ENCODE results near the gene DXO.
"Not testable (repeated sequence)": the region's sequence is repeated elsewhere in the genome, so short reads cannot be mapped to it uniquely, and the experiment has no call there.

DXO gene

DNA sequence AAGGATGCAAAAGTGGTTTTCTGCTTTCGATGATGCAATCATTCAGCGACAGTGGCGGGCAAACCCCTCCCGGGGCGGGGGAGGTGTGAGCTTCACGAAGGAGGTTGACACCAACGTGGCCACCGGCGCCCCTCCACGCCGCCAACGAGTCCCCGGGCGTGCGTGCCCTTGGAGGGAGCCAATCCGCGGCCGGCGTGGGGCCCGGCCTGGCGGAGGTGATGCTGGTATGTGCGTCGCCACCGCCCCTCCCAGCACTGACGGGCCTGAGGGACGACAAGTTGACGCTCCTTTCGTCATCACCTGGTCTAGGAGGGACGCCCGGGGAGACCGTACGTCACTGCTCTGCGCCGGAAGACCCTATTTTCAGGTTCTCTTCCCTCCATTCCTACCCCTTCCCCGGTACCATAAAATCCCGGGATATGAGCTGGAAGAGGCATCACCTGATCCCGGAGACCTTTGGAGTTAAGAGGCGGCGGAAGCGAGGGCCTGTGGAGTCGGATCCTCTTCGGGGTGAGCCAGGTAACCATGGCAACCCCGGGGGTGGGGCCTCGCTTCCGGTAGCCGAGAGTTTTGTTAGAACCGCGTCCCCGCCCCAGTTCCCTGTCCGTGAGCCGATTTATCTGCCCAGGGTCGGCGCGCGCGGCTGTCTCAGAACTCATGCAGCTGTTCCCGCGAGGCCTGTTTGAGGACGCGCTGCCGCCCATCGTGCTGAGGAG lies at the start of gene DXO:
TSS of gene DXO (minus strand) at position 146 of the 716 bp plus-strand sequence. CDS start 463 bp downstream, outside the sequence.
- peak; percentile 93 for DNase-seq

DNA sequence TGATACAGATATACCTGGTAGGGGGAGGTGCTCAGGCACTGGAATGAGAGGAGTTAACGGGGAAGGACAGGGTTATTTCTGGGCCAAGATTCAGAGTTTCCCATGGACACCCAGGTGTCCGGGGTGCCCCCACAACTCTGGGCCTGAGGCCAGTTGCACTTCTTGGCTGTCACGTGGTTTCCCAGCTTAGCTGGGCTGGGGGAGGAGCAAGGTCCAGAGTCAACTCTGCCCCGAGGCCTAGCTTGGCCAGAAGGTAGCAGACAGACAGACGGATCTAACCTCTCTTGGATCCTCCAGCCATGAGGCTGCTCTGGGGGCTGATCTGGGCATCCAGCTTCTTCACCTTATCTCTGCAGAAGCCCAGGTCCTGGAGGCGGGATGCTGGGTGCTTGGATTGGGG lies 42.6 kb upstream of the DXO start, which contains the start of gene C4B:
TSS of gene C4B (plus strand) at position 249 of the 400 bp plus-strand sequence. CDS start at position 300, 51 bp downstream.
- DNase-seq, result not testable (repeated sequence)

DNA sequence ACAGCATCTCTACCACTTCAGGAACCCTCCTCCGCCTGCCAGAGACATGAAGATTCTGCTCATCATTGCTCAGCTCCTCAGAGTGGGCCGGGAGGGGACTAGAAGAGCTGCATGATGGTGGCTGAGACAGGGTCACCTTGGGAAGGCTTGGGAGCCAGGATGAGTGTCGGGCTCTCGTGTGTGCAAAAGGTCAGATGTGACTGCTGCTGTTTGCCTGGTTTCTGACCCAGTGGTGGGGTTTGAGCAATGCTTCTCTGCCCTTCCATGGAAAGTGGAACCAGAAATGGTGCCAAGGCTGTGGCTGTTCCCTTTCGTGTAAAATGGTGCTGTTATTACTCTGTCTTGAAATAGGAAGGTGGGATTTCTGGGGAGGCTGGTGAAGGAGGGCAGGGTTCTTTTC lies 41.8 kb upstream of the DXO start:
- not testable (repeated sequence) for DNase-seq

DNA sequence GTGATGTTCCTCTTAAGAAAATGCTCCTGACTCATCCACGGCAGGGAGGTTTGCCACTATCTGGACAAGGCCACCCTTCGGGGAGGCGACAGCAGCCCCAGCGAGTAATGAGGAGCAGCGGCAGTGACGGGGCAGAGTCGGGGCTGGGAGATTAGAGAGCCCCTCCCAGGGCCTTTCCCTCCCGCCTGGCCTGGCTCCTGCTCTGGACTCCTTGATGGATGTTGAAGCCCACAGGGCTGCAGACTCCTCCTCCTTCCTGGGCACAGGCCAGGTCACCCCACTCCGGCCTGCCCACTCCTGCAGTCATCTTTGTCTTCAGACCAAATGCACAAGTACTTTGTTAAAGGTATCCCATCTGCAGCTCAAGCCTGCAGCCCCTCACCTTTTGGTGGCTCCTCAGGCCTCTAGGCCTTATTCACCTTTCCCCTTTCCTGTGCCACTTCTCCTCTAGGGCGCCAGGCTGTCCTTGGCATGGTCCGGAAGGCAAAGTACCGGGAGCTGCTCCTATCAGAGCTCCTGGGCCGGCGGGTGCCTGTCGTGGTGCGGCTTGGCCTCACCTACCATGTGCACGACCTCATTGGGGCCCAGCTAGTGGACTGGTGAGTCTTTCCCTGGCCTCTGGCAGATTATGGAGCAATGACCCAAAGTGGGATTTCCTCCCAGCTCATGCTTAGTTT lies 41.1 kb upstream of the DXO start:
- DNase-seq, result not testable (repeated sequence)

DNA sequence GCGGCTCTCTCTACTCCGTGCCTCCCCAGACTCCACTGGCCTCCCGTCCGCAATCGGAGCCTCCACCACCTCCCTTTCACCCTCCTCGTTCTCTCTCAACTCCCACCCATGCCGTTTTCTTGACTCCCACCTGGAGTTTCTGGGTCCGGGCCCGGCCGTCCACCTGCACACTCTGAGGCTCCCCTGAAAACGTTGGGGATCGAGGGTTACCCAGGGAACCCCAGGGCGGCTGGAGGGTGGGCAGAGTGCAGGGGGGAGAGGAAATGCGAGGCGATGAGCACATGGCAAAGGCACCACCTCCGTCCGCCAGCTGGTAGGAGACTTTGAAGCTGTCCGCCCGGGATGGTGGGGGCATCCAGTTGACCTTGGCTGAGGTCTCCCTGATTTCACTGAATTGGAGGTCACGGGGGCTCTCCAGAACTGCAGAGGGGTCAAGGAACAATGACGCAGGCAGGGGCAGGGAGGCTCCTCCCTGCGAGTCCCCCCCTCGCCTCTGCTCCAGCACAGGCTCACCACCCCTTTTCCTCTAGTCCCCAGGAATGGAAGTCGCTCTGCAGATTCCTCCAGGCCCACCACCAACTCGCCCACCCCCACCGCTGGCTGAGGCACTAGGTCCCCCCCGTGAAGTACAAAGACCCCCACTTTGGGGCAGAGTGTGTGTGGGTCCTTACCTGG lies 39.1 kb upstream of the DXO start:
- not testable (repeated sequence) for DNase-seq

DNA sequence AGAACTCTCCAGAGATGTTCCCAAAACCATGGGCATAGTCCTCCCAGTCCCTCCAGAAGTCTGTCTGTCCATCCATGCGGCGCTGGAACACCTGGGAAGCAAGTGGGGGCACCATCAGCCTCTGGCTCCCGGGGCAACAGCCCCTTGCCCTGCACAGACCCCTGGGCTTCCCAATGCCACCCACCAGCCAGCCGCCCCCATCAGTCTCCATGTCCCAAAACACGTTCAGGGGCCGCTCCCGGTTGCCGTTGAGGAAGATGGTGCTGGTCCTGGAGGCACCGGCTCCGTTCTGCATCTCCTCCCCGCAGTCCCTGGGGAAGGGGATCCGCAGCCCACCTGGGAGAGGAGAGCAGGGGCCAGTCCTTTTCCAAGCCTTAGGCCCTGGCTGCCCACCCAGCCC lies 37.6 kb upstream of the DXO start:
- not testable (repeated sequence) for DNase-seq

DNA sequence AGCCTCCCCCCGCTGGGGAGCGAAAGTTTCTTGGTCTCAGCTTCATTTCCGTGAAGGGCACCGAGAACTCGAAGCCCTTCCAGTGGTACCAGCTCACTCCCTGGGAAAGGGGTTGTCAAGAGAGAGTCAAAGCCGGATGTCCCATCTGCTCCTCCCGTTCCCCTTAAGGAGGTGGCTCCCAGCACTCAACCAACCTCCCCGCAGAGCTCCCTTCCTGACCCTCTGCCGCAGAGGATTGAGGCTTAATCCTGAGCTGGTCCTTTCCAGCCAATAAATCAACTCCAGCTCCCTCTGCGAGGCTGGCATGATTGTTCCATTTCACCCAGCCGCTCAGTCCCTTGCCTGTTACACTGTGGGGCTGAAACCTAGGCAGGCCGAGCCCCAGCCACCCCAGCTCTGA lies 36.7 kb upstream of the DXO start:
- DNase-seq, result not testable (repeated sequence)

DNA sequence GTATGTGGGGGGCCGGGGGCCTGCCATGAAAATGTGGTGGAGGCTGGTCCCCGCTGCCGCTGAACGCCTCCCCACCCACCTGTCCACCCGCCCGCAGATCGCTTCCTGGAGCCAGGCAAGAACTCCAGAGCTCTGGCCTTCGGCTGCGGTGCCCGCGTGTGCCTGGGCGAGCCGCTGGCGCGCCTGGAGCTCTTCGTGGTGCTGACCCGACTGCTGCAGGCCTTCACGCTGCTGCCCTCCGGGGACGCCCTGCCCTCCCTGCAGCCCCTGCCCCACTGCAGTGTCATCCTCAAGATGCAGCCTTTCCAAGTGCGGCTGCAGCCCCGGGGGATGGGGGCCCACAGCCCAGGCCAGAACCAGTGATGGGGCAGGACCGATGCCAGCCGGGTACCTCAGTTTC lies 36.1 kb upstream of the DXO start:
- DNase-seq, result not testable (repeated sequence)

DNA sequence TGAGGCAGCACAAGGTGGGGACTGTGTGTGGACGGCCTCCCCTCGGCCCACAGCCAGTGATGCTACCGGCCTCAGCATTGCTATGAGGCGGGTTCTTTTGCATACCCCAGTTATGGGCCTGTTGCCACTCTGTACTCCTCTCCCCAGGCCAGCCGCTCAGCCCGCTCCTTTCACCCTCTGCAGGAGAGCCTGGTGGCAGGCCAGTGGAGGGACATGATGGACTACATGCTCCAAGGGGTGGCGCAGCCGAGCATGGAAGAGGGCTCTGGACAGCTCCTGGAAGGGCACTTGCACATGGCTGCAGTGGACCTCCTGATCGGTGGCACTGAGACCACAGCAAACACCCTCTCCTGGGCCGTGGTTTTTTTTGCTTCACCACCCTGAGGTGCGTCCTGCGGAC lies 35.1 kb upstream of the DXO start:
- not testable (repeated sequence) for DNase-seq

DNA sequence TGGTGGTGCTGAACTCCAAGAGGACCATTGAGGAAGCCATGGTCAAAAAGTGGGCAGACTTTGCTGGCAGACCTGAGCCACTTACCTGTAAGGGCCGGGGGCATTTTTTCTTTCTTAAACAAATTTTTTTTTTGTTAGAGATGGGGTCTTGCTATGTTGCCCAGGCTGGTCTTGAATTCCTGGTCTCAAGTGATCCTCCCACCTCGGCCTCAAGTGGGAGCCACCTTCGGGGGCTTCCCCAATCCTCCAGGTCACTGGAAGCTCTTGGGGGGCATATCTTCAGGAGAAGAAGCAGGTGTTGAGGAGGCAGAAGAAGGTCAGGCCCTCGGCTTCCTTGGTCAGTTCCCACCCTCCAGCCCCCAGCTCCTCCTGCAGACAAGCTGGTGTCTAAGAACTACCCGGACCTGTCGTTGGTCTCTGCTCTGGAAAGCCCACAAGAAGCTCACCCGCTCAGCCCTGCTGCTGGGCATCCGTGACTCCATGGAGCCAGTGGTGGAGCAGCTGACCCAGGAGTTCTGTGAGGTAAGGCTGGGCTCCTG lies 34.1 kb upstream of the DXO start:
- DNase-seq, result not testable (repeated sequence)

DNA sequence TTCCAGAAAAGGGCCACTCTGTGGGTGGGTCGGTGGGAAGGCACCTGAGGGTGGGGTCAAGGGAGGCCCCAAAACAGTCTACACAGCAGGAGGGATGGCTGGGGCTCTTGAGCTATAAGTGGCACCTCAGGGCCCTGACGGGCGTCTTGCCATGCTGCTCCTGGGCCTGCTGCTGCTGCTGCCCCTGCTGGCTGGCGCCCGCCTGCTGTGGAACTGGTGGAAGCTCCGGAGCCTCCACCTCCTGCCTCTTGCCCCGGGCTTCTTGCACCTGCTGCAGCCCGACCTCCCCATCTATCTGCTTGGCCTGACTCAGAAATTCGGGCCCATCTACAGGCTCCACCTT lies 33.6 kb upstream of the DXO start:
- not testable (repeated sequence) for DNase-seq

DNA sequence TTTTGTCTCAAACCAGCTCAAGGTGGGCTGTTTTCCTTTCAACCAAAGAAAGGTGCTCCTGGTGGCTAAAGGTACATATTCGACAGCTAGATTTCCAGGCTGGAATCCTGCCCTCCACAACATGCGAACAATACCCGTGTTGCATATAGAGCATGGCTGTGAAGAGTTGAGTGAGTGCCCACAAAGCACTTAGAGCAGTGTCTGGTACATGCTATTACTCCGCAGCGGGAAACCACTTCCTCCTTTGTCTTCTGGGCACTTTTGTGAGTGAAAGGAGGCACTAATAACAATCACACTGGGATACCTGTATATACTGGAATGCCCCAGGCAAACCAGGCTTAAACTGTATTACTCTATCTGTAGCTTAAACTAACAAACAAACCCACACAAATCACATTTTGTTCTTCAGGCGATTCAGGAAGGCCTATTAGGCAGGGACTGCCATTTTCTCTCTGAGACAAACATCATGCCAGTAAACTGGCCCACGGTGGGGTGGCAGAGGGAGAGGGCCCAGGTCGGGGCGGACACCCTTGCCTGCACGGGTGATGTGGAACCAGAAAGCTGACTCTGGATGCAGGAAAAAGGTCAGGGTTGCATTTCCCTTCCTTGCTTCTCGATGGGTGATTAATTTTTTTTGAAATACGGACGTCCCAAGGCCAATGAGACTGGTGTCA lies 33.1 kb upstream of the DXO start:
- DNase-seq, result not testable (repeated sequence)

DNA sequence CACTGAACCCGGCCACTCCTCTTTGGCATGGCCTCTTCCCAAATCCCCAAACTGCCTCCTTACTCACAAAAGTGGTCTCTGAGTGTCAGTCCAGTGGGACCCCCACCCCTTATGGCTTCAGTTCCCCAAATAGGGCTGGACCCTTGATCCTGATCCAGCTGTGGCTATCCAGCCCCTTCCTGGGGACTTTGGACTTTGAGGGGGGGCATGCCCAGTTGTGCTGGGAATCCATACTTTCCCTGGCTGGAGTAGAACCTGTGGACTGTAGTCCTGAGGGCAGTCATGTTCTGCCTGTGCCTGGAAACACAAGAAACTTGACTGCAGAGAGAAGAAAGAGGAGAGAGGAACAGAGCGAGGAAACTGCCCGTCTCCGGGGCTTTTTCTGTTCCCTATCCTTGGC lies 32.5 kb upstream of the DXO start:
- not testable (repeated sequence) for DNase-seq

DNA sequence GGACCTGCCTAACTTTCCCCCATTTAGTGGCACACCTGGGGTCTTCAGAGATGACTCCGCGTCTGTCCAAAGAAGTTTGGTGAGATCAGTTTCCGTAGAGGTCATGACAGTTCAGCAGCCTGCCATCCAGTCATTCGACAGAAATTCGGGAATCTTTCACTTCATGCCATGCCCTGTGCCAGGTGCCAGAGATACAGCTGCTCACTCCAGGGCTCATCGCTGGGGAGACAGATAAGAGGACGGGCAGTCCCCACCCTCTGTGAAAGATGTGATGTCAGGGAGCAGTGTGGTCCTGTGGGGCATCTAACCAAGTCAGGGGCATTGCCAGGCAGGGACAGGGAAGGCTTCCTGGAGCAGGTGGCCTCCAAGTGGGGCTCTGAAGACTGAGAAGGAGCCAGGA lies 31.4 kb upstream of the DXO start:
- not testable (repeated sequence) for DNase-seq

DNA sequence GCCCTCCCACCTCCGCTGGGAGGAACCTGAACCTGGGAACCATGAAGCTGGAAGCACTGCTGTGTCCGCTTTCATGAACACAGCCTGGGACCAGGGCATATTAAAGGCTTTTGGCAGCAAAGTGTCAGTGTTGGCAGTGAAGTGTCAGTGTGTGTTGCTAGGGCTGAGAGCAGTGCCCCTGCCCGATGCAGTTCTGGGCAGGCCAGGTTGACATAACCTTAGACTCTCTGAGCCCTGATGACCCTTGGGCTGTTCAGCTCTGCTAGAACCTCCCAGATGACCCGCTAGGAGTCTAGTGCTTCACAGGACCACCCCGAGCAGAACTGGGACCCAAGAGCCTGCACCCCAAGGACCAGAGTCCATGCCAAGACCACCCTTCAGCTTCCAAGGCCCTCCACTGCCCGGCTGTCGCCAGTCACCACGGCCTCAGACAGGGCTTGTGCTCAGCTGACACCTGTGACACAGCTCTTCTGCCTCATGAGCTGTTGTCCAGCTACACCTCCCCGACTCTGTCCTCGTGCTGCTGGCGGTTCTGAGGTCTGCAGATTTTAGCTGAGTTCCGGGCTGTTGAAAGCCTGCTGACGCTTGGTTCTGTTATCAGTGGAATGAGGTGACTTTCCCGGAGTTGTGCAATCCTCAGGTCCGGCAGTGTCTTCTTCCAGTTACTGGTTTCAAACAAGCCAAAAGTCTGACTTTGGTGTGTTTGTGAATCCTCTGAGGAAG lies 30.8 kb upstream of the DXO start:
- not testable (repeated sequence) for DNase-seq

DNA sequence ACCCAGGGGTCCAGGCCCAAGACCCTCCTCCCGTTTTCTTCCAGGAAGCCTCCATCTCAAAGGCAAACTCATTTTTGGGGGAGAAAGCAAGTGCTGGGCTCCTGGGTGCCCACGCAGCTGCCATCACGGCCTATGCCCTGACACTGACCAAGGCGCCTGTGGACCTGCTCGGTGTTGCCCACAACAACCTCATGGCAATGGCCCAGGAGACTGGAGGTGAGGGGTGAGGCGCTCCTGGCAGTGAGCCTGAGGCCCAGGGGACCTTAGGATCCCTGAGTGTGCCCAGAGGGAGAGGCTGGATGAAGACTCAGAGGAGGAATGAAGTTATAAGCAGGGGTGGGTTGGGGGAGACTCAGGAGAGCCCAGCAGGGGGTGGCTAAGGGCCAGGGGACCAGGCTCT lies 24.4 kb upstream of the DXO start:
- not testable (repeated sequence) for DNase-seq

DNA sequence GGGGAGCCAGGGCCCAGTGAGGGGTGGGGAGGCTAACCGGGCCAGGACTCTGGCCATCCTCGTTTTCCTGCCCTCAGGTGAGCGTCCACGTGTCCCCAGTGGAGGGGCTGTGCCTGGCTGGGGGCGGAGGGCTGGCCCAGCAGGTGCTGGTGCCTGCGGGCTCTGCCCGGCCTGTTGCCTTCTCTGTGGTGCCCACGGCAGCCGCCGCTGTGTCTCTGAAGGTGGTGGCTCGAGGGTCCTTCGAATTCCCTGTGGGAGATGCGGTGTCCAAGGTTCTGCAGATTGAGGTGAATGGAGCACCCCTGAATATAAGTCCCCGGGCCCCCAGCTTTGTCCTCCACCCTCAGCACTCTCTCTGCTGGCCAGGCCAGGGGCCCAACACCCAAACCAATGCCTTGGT lies 22.5 kb upstream of the DXO start:
- DNase-seq, result not testable (repeated sequence)

DNA sequence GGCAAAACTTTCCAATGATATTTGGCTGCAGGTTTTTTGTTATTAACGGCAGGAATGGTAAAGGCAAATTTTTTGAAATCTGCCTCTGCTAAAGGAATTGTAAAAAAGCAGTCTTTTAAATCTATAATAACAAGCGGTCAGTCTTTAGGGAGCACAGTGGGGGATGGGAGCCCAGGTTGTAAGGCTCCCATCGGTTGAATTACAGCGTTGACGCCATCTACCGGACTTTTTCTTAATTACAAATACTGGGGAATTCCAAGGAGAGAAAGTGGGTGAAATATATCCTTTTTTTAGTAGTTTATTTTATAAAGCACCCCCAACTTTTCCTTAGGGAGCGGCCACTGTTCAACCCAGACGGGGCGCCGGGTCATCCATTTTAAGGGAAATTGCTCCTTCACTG lies 17.4 kb upstream of the DXO start:
- not testable (repeated sequence) for DNase-seq

DNA sequence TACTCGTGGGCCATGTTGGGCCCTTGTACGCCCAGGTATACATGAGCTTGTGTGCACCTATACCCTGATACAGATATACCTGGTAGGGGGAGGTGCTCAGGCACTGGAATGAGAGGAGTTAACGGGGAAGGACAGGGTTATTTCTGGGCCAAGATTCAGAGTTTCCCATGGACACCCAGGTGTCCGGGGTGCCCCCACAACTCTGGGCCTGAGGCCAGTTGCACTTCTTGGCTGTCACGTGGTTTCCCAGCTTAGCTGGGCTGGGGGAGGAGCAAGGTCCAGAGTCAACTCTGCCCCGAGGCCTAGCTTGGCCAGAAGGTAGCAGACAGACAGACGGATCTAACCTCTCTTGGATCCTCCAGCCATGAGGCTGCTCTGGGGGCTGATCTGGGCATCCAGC lies 9.8 kb upstream of the DXO start, which contains the start of gene C4A:
TSS of gene C4A (plus strand) at position 314 of the 400 bp plus-strand sequence. CDS start at position 365, 51 bp downstream.
- not testable (repeated sequence) for DNase-seq

DNA sequence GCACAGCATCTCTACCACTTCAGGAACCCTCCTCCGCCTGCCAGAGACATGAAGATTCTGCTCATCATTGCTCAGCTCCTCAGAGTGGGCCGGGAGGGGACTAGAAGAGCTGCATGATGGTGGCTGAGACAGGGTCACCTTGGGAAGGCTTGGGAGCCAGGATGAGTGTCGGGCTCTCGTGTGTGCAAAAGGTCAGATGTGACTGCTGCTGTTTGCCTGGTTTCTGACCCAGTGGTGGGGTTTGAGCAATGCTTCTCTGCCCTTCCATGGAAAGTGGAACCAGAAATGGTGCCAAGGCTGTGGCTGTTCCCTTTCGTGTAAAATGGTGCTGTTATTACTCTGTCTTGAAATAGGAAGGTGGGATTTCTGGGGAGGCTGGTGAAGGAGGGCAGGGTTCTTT lies 9.1 kb upstream of the DXO start:
- not testable (repeated sequence) for DNase-seq

DNA sequence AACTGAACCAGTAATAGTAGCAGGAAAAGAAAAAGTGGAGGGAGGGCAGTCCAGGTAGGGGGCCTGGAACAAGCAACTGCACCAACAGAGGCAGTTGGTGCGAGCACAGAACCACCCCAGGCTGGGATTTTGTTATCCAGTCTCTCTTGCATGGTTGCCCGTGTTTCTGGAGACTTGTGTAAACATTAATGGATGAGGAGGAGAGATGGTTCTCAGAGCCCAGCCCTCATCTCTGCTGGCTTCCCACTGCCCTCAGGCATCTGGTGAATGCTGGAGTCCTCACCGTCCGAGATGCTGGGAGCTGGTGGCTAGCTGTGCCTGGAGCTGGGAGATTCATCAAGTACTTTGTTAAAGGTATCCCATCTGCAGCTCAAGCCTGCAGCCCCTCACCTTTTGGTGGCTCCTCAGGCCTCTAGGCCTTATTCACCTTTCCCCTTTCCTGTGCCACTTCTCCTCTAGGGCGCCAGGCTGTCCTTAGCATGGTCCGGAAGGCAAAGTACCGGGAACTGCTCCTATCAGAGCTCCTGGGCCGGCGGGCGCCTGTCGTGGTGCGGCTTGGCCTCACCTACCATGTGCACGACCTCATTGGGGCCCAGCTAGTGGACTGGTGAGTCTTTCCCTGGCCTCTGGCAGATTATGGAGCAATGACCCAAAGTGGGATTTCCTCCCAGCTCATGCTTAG lies 8.4 kb upstream of the DXO start:
- not testable (repeated sequence) for DNase-seq

Measured in GF-D8 (cell line).